GM13977 (cell line): ENCODE data around the gene RHD.
"Not testable (repeated sequence)": the region's sequence is repeated elsewhere in the genome, so short reads cannot be mapped to it uniquely, and the experiment has no call there.

Experiments used
- DNase-seq: peaks from one replicate; pipeline ENCODE4 v3.0.0; 2012; ENCODE audit warnings: low spot score
- CTCF ChIP-seq: IDR thresholded peaks from 2 replicates; pipeline ENCODE4 v1.5.1; 2012; ENCODE audit warnings: mild to moderate bottlenecking, control low read depth; ENCODE audit not compliant: insufficient read depth; ENCODE audit errors: extremely low read depth, missing control alignments
- in situ Hi-C: fragments of 300-500 bp; cut with MboI; formaldehyde crosslinking; loops from one replicate; pipeline ENCODE4 v1.12.0; 2022; ENCODE audit warnings: low sequenced_read_pairs, low pct_unique_long_range_greater_than_20kb, mixed read lengths, inconsistent platforms; ENCODE audit not compliant: unreplicated experiment

Gene RHD

GRCh38 chr1:25361901-25362300 lies 89.6 kb downstream of the RHD start:
- in situ Hi-C loops: no loop called here

GRCh38 chr1:25362634-25363559 lies 90.6 kb downstream of the RHD start:
- in situ Hi-C loops, DNase-seq: not testable (repeated sequence)

More at GRCh38 chr1:25361901-25362300, 89.6 kb downstream of the RHD start:
- no peak for TF ChIP-seq CTCF
- DNase-seq: no peak

GRCh38 chr1:25369241-25369640 lies 96.9 kb downstream of the RHD start:
- in situ Hi-C loops: no loop called here
- TF ChIP-seq CTCF: no peak
- DNase-seq: no peak

- in situ Hi-C loops, DNase-seq: not testable (repeated sequence)
These were observed 97.5 kb downstream of the RHD start for GRCh38 chr1:25369691-25370271.

GRCh38 chr1:25371757-25372156 lies 99.4 kb downstream of the RHD start:
- DNase-seq, in situ Hi-C loops: not testable (repeated sequence)

GRCh38 chr1:25378367-25378766 lies 106.1 kb downstream of the RHD start:
- DNase-seq, in situ Hi-C loops: not testable (repeated sequence)
